K562 (cell line): ENCODE results near the gene SIRT2. TPM values are rescaled to one million over a fixed set of nuclear protein-coding genes. Genes with fewer than 3 reads are reported as not detected.

Source experiments
- ATF3 ChIP-seq, 2 experiments: fragments of 450-650 bp in 1 of 2; sonication (generic) in 1 of 2; formaldehyde crosslinking in 1 of 2; IDR thresholded peaks in 1 of 2; conservative IDR thresholded peaks in 1 of 2; 2 replicates each; pipeline versions ENCODE4 v1.6.1 to v1.8.1; 2016 to 2023; ENCODE audit warnings: mild to moderate bottlenecking in 2 of 2, moderate library complexity in 2 of 2, inconsistent platforms in 1 of 2, missing genetic modification reagents in 1 of 2
- E2F6 ChIP-seq, 2 experiments: IDR thresholded peaks; 2 replicates each; pipeline ENCODE4 v1.6.1; 2011; ENCODE audit warnings: borderline replicate concordance in 1 of 2, control low read depth in 1 of 2, low read depth in 1 of 2, low read length in 1 of 2, mild to moderate bottlenecking in 1 of 2, mixed read lengths in 1 of 2, moderate library complexity in 1 of 2; ENCODE audit not compliant: insufficient read depth in 1 of 2, insufficient read length in 1 of 2, poor library complexity in 1 of 2, severe bottlenecking in 1 of 2; ENCODE audit errors: extremely low read depth in 1 of 2
- ETV6 ChIP-seq, 3 experiments: fragments of 150-350 bp in 1 of 3; sonication (generic) in 1 of 3; formaldehyde crosslinking in 1 of 3; IDR thresholded peaks; 2 replicates each; pipeline versions ENCODE4 v1.6.1 to v1.8.0; 2014 to 2022; ENCODE audit warnings: borderline replicate concordance in 2 of 3, low read depth in 2 of 3, antibody characterized with exemption in 1 of 3, low read length in 1 of 3, mild to moderate bottlenecking in 1 of 3, missing genetic modification reagents in 1 of 3
- KDM1A ChIP-seq, 2 experiments: fragments of 450-650 bp; IDR thresholded peaks; 2 replicates each; pipeline ENCODE4 v1.6.1; 2016; ENCODE audit warnings: mild to moderate bottlenecking in 2 of 2
- KDM5B ChIP-seq: fragments of 200-600 bp; sonication (generic); IDR thresholded peaks from 2 replicates; pipeline ENCODE4 v1.6.1; 2012; ENCODE audit warnings: low read depth, mild to moderate bottlenecking, moderate library complexity, low read length, control low read depth, inconsistent platforms; ENCODE audit not compliant: insufficient replicate concordance
- KHSRP ChIP-seq: fragments of 450-650 bp; IDR thresholded peaks from 2 replicates; pipeline ENCODE4 v1.6.1; 2017
- MXD1 ChIP-seq: fragments of 250-450 bp; sonication (Bioruptor Pico); IDR thresholded peaks from 2 replicates; pipeline ENCODE4 v1.8.0; 2021; ENCODE audit warnings: borderline replicate concordance, mild to moderate bottlenecking, moderate library complexity; ENCODE audit not compliant: poor library complexity, severe bottlenecking
- NR2C1 ChIP-seq, 2 experiments: fragments of 450-650 bp; IDR thresholded peaks; 2 replicates each; pipeline ENCODE4 v1.6.1; 2017; ENCODE audit warnings: mild to moderate bottlenecking in 2 of 2, antibody characterized with exemption in 1 of 2, inconsistent platforms in 1 of 2, missing compliant biosample characterization in 1 of 2, missing genetic modification characterization in 1 of 2
- NR2F6 ChIP-seq: fragments of 450-650 bp; formaldehyde crosslinking; IDR thresholded peaks from 2 replicates; pipeline ENCODE4 v1.4.0; 2020; ENCODE audit warnings: mild to moderate bottlenecking
- POLR2A ChIP-seq: fragments of 450-650 bp; conservative IDR thresholded peaks from 2 replicates; pipeline ENCODE4 v1.6.1; 2016
- PURB ChIP-seq: sonication (generic); formaldehyde crosslinking; IDR thresholded peaks from 2 replicates; pipeline ENCODE4 v1.9.0; 2021; ENCODE audit warnings: low read depth, mild to moderate bottlenecking, missing genetic modification reagents
- RB1 ChIP-seq: fragments of 450-650 bp; IDR thresholded peaks from 2 replicates; pipeline ENCODE4 v1.6.1; 2017; ENCODE audit warnings: low read depth, mild to moderate bottlenecking
- RBFOX2 ChIP-seq: fragments of 200-400 bp; formaldehyde crosslinking; IDR thresholded peaks from 2 replicates; pipeline ENCODE4 v1.6.1; 2017; ENCODE audit warnings: low read depth, mild to moderate bottlenecking, low read length, moderate library complexity
- TCF3 ChIP-seq: sonication (generic); formaldehyde crosslinking; IDR thresholded peaks from 2 replicates; pipeline ENCODE4 v1.4.0; 2020; ENCODE audit warnings: mild to moderate bottlenecking, missing genetic modification reagents
- TGIF2 ChIP-seq: sonication (generic); formaldehyde crosslinking; IDR thresholded peaks from 2 replicates; pipeline ENCODE4 v1.8.1; 2022; ENCODE audit warnings: mild to moderate bottlenecking, missing genetic modification reagents, moderate library complexity
- ZNF143 ChIP-seq: sonication (generic); formaldehyde crosslinking; IDR thresholded peaks from 2 replicates; pipeline ENCODE4 v1.9.0; 2022; ENCODE audit warnings: mild to moderate bottlenecking, missing genetic modification reagents
- ZNF212 ChIP-seq: fragments of 450-650 bp; formaldehyde crosslinking; IDR thresholded peaks from 2 replicates; pipeline ENCODE4 v1.4.0; 2020; ENCODE audit warnings: mild to moderate bottlenecking
- ZNF282 ChIP-seq: sonication (generic); formaldehyde crosslinking; IDR thresholded peaks from 2 replicates; pipeline ENCODE4 v1.8.1; 2023; ENCODE audit warnings: missing genetic modification reagents
- ZNF639 ChIP-seq, 2 experiments: fragments of 200-800 bp in 1 of 2; sonication (Bioruptor generic) in 1 of 2; sonication (generic) in 1 of 2; formaldehyde crosslinking in 1 of 2; IDR thresholded peaks in 1 of 2; conservative IDR thresholded peaks in 1 of 2; 2 replicates each; pipeline versions ENCODE4 v1.5.0 to v1.6.1; 2016 to 2020; ENCODE audit warnings: missing compliant biosample characterization in 1 of 2, missing genetic modification characterization in 1 of 2, missing genetic modification reagents in 1 of 2
- ZNF766 ChIP-seq: fragments of 200-800 bp; sonication (Bioruptor generic); conservative IDR thresholded peaks from 2 replicates; pipeline ENCODE4 v1.6.1; 2016; ENCODE audit warnings: missing genetic modification characterization, missing compliant biosample characterization
- polyA plus RNA-seq, 8 experiments: library from polyadenylated mRNA; depleted of rRNA in 4 of 8; stranded (reverse) in 5 of 8; unstranded in 3 of 8; fragments of >200 nt; fragmentation: Nextera tagmentation in 2 of 8; fragmentation: Illumina TruSeq in 1 of 8; extraction: Ambion mirVana in 2 of 8; extraction: Trizol in 1 of 8; gene quantifications; 2 replicates each; pipeline versions ENCODE4 v1.2.1 to v1.2.3, GENCODE V29; 2011 to 2014; ENCODE audit warnings: inconsistent platforms in 1 of 8, missing spikeins in 1 of 8
- total RNA-seq, 7 experiments: library from RNA; depleted of rRNA in 6 of 7; stranded (reverse); fragments of >200 nt in 6 of 7; fragmentation: Illumina TruSeq in 2 of 7; extraction: Trizol in 2 of 7; gene quantifications; 2 replicates each; pipeline versions ENCODE4 v1.2.1 to v1.2.3, GENCODE V29; 2011 to 2021; ENCODE audit warnings: low replicate concordance in 1 of 7

The SIRT2 gene
- total and polyA plus RNA-seq, 9 of the 15 experiments (the other 6 are each of a cell fraction or from before 2014, with no cell fraction given): 2.3 to 35.2 (median 22.9) TPM

GRCh38 chr19:38850976-38851621 is 48.3 kb downstream of the SIRT2 start (continued):
- TF ChIP-seq MXD1 (CRISPR knock-in tag) (no peak), ZNF282 (CRISPR knock-in tag) (no peak), ETV6 (IDR thresholded peaks at IDR 0.05; ENCODE audit: borderline replicate concordance in 1 of 2, low read depth in 2 of 2, low read length in 1 of 2) (no peak), ETV6 (CRISPR knock-in tag; IDR thresholded peaks at IDR 0.05; ENCODE audit: borderline replicate concordance) (peak; percentile 17; the same call in 1 of the 2 replicates), RB1 (no peak), ZNF212 (CRISPR knock-in tag) (no peak), KDM1A (IDR thresholded peaks at IDR 0.05) (no peak; a peak in 1 of 4 replicates), POLR2A (peak; percentile 6; the same call in 1 of the 2 replicates), NR2F6 (CRISPR knock-in tag) (no peak), ATF3 (IDR thresholded peaks at IDR 0.05) (no peak), ATF3 (CRISPR knock-in tag; conservative IDR thresholded peaks at IDR 0.05) (0 out of 2 replicates have a peak, but pooled peaks have one; percentile 3), PURB (CRISPR knock-in tag) (no peak), ZNF639 (CRISPR knock-in tag; conservative IDR thresholded peaks at IDR 0.05 in 1 of 2, IDR thresholded peaks at IDR 0.05 in 1 of 2) (no peak), RBFOX2 (peak; percentile 55), KHSRP (no peak), NR2C1 (IDR thresholded peaks at IDR 0.05) (0 out of 2 replicates have a peak, but pooled peaks have one; percentile 25), NR2C1 (tag; IDR thresholded peaks at IDR 0.05) (0 out of 2 replicates have a peak, but pooled peaks have one; percentile 14), ZNF766 (CRISPR knock-in tag) (0 out of 2 replicates have a peak, but pooled peaks have one; percentile 42), E2F6 (IDR thresholded peaks at IDR 0.05; ENCODE audit: borderline replicate concordance in 1 of 2, extremely low read depth in 1 of 2, insufficient read depth in 1 of 2, insufficient read length in 1 of 2, low read depth in 1 of 2, low read length in 1 of 2, poor library complexity in 1 of 2, severe bottlenecking in 1 of 2) (peak in 1 of 2 experiments; percentile 59), KDM5B (peak; percentile 55), ZNF143 (CRISPR knock-in tag) (no peak; the same call in 1 of the 2 replicates), TCF3 (CRISPR knock-in tag) (peak; percentile 37), TGIF2 (no peak)
